Activated B cell treated with CpG ODN at 0.5 μM for 24 hours (primary cell): Measurements from ENCODE around the gene KCNMB4. TPM values are rescaled to one million over a fixed set of nuclear protein-coding genes. Genes with fewer than 3 reads are reported as not detected.

Experiments used
- ATAC-seq: fragments of 200-7000 bp; cut with Tn5 transposase; one replicate; pipeline ENCODE4 v1.10.0; 2021; ENCODE audit warnings: low read depth, mild to moderate bottlenecking, moderate library complexity
- CTCF ChIA-PET: fragments of 350-600 bp; sonication (Branson Sonifier 250); formaldehyde crosslinking; loops from one replicate; lab custom pipeline; 2021; ENCODE audit warnings: antibody characterized with exemption; lab: Charles Lee
- POLR2A ChIA-PET: fragments of 350-600 bp; sonication (Branson Sonifier 250); formaldehyde crosslinking; loops from one replicate; lab custom pipeline; 2021; ENCODE audit warnings: antibody characterized with exemption; lab: Charles Lee
- DNase-seq: peaks from one replicate; pipeline ENCODE4 v3.0.0; 2022
- H3K27ac Mint-ChIP-seq: one replicate; pipeline ENCODE4 v1.8.0; 2020; ENCODE audit warnings: mixed read lengths
- H3K27me3 Mint-ChIP-seq: one replicate; pipeline ENCODE4 v1.8.0; 2021; ENCODE audit warnings: mixed read lengths
- H3K36me3 Mint-ChIP-seq: one replicate; pipeline ENCODE4 v1.8.0; 2021; ENCODE audit warnings: low read depth, mixed read lengths
- H3K4me1 Mint-ChIP-seq: one replicate; pipeline ENCODE4 v1.8.0; 2021; ENCODE audit warnings: mixed read lengths
- H3K4me3 Mint-ChIP-seq: one replicate; pipeline ENCODE4 v1.8.0; 2020; ENCODE audit warnings: mild to moderate bottlenecking, mixed read lengths
- H3K9me3 Mint-ChIP-seq: one replicate; pipeline ENCODE4 v1.8.0; 2020; ENCODE audit warnings: mixed read lengths
- CTCF ChIP-seq: fragments of 200-600 bp; IDR thresholded peaks from one replicate; pipeline ENCODE4 v1.8.0; 2022; ENCODE audit warnings: antibody characterized with exemption, mild to moderate bottlenecking
- intact Hi-C: fragments of 100-400 bp; cut with micrococcal nuclease; formaldehyde crosslinking; loops from one replicate; pipeline ENCODE4 v1.15.1; 2024
- total RNA-seq: library from RNA; stranded (reverse); gene quantifications from 2 replicates; pipeline ENCODE4 v1.2.3, GENCODE V29; 2022

The KCNMB4 gene
- total RNA-seq, 1 donor from 2014 or later = 0.86 TPM

- Mint-ChIP-seq H3K4me3 (peak overlapping the region; percentile 91), H3K27me3 (no peaks in the 10 kb centered on the region), H3K4me1 (peaks cover 20% of the 10 kb centered on the region), H3K9me3 (no peaks in the 10 kb centered on the region), H3K27ac (no peak overlapping the region), H3K36me3 (peaks cover 3% of the 10 kb centered on the region)
- DNase-seq = peak; percentile 46
- ATAC-seq = peak; percentile 45
- ChIA-PET CTCF (interaction anchor here (0.9 kb wide), 1 partner anchor 120 kb away, joined by 3 read pairs; no protein-coding TSS in a partner anchor), POLR2A (interaction anchor here (0.9 kb wide), 2 partner anchors 10 to 124 kb away, joined by 3 read pairs; no protein-coding TSS in a partner anchor)
- no peak for TF ChIP-seq CTCF
- intact Hi-C loops = loop anchor here (1.0 to 10.0 kb wide), 5 partner anchors 109 to 1012 kb away; partner anchors contain the start of genes CNOT2, RAB3IP and YEATS4
Observed at GRCh38 chr12:70366581-70367257, 629 bp downstream of the KCNMB4 start.

GRCh38 chr12:70367258-70368141, 1.4 kb downstream of the KCNMB4 start:
- CTCF ChIA-PET = no interaction called here
- DNase-seq = no peak
- ATAC-seq = no peak
- POLR2A ChIA-PET = interaction anchor here (0.9 kb wide), 1 partner anchor 125 kb away, joined by 3 read pairs; no protein-coding TSS in a partner anchor
- Mint-ChIP-seq H3K4me1 (peaks cover 20% of the 10 kb centered on the region), H3K4me3 (peak overlapping the region; percentile 91), H3K27ac (no peak overlapping the region), H3K27me3 (no peaks in the 10 kb centered on the region), H3K36me3 (peaks cover 3% of the 10 kb centered on the region), H3K9me3 (no peaks in the 10 kb centered on the region)
- intact Hi-C loops = loop anchor here (2.0 to 10.0 kb wide), 4 partner anchors 110 to 1013 kb away; partner anchors contain the start of genes RAB3IP and YEATS4
- no peak for TF ChIP-seq CTCF

- no peaks in the 10 kb centered on the region for H3K27me3 Mint-ChIP-seq
- ChIA-PET POLR2A (no interaction called here), CTCF (no interaction called here)
- DNase-seq = no peak
- intact Hi-C loops = no loop called here
- H3K27ac Mint-ChIP-seq = no peak overlapping the region
- no peaks in the 10 kb centered on the region for H3K4me1 Mint-ChIP-seq
- no peaks in the 10 kb centered on the region for H3K36me3 Mint-ChIP-seq
- H3K4me3 Mint-ChIP-seq = no peak overlapping the region
- no peaks in the 10 kb centered on the region for H3K9me3 Mint-ChIP-seq
- ATAC-seq = no peak
- no peak for TF ChIP-seq CTCF
Observed at GRCh38 chr12:70372881-70373280, 6.8 kb downstream of the KCNMB4 start.

GRCh38 chr12:70379846-70380245, 13.8 kb downstream of the KCNMB4 start:
- POLR2A ChIA-PET = no interaction called here
- no peak for TF ChIP-seq CTCF
- Mint-ChIP-seq H3K4me1 (no peaks in the 10 kb centered on the region), H3K36me3 (no peaks in the 10 kb centered on the region), H3K9me3 (peaks cover 3% of the 10 kb centered on the region), H3K27me3 (no peaks in the 10 kb centered on the region), H3K4me3 (no peak overlapping the region), H3K27ac (no peak overlapping the region)
- intact Hi-C loops = no loop called here
- DNase-seq = no peak
- CTCF ChIA-PET = no interaction called here
- no peak for ATAC-seq

GRCh38 chr12:70383484-70383883, 17.4 kb downstream of the KCNMB4 start:
- no peak for DNase-seq
- Mint-ChIP-seq H3K36me3 (no peaks in the 10 kb centered on the region), H3K4me3 (no peak overlapping the region), H3K9me3 (peaks cover 3% of the 10 kb centered on the region), H3K27me3 (no peaks in the 10 kb centered on the region), H3K4me1 (no peaks in the 10 kb centered on the region), H3K27ac (no peak overlapping the region)
- no peak for ATAC-seq
- POLR2A ChIA-PET = no interaction called here
- no peak for TF ChIP-seq CTCF
- CTCF ChIA-PET = no interaction called here
- intact Hi-C loops = no loop called here
